HCT116 (cell line): Measurements from ENCODE around the gene RFTN1. TPM values are rescaled to one million over a fixed set of nuclear protein-coding genes. Genes with fewer than 3 reads are reported as not detected.

ENCODE experiments used
- ATAC-seq: fragments of 200-7000 bp; cut with Tn5 transposase; 2 replicates; pipeline ENCODE4 v1.9.1; 2020; ENCODE audit warnings: mild to moderate bottlenecking, moderate library complexity
- BruUV-seq: library from RNA; stranded (reverse); fragments of 400-500 nt; replicated peaks from 2 replicates; lab custom pipeline; 2021; lab: Mats Ljungman, UMichigan
- CTCF ChIA-PET: fragments of 300-600 bp; sonication (Branson Sonifier 250); formaldehyde crosslinking; loops from one replicate; lab custom pipeline; 2021; ENCODE audit warnings: antibody characterized with exemption; lab: Charles Lee
- POLR2A ChIA-PET: fragments of 300-600, 350-600 bp; sonication (Branson Sonifier 250); formaldehyde crosslinking; loops from one replicate; lab custom pipeline; 2021; ENCODE audit warnings: antibody characterized with exemption; lab: Charles Lee
- RAD21 ChIA-PET, 2 experiments: fragments of 300-600 bp; sonication (Branson Sonifier 250); formaldehyde crosslinking; loops; one replicate each; lab custom pipeline; 2023; ENCODE audit warnings: low total read pairs in 2 of 2; ENCODE audit not compliant: uncharacterized antibody in 2 of 2, unreplicated experiment in 2 of 2, low non-redundant PET in 1 of 2; lab: Charles Lee
- DNase-seq: peaks from one replicate; pipeline ENCODE4 v3.0.0-alpha.2; 2010; ENCODE audit warnings: low read depth, low spot score
- H2AFZ ChIP-seq: fragments of 200-600 bp; shearing (Covaris generic), sonication (generic); 2 replicates; pipeline ENCODE4 v1.6.1; 2017; ENCODE audit warnings: low read depth, mixed run types, mixed read lengths, antibody characterized with exemption, low read length; ENCODE audit not compliant: poor library complexity, severe bottlenecking
- H3K27ac ChIP-seq: 2 replicates; pipeline ENCODE4 v1.5.1; 2012; ENCODE audit warnings: low read depth, low read length
- H3K27me3 ChIP-seq: fragments of 200-600 bp; sonication (generic); 2 replicates; pipeline ENCODE4 v1.6.1; 2016; ENCODE audit warnings: mixed run types, low read length, mixed read lengths; ENCODE audit not compliant: insufficient read depth
- H3K36me3 ChIP-seq, 2 experiments: fragments of 200-500 bp in 1 of 2; fragments of 200-600 bp in 1 of 2; sonication (Bioruptor generic) in 1 of 2; sonication (generic) in 1 of 2; 2 replicates each; pipeline versions ENCODE4 v1.5.1 to v1.6.1; 2014 to 2016; ENCODE audit warnings: low read length in 2 of 2, inconsistent platforms in 1 of 2, mixed read lengths in 1 of 2, mixed run types in 1 of 2; ENCODE audit not compliant: insufficient read depth in 2 of 2, control insufficient read depth in 1 of 2
- H3K4me1 ChIP-seq, 2 experiments: fragments of 200-600 bp in 1 of 2; sonication (generic) in 1 of 2; 2 replicates each; pipeline versions ENCODE4 v1.5.1 to v1.6.1; 2012 to 2017; ENCODE audit warnings: low read length in 2 of 2, inconsistent platforms in 1 of 2, mild to moderate bottlenecking in 1 of 2, mixed read lengths in 1 of 2, mixed run types in 1 of 2, moderate library complexity in 1 of 2; ENCODE audit not compliant: insufficient read depth in 2 of 2, control insufficient read depth in 1 of 2
- H3K4me2 ChIP-seq: fragments of 200-600 bp; sonication (generic); 2 replicates; pipeline ENCODE4 v1.6.1; 2017; ENCODE audit warnings: mixed run types, low read length, mixed read lengths
- H3K4me3 ChIP-seq, 2 experiments: fragments of 200-600 bp in 1 of 2; sonication (generic) in 1 of 2; replicated peaks in 1 of 2; 2 replicates each; pipeline ENCODE4 v1.5.1; 2011 to 2016; ENCODE audit warnings: low read length in 2 of 2, control low read depth in 1 of 2, low read depth in 1 of 2, mild to moderate bottlenecking in 1 of 2, mixed read lengths in 1 of 2, mixed run types in 1 of 2
- H3K79me2 ChIP-seq: fragments of 200-600 bp; sonication (generic); 2 replicates; pipeline ENCODE4 v1.6.1; 2017; ENCODE audit warnings: mild to moderate bottlenecking, mixed run types, low read length, moderate library complexity, mixed read lengths; ENCODE audit not compliant: insufficient read depth
- H3K9ac ChIP-seq: fragments of 200-600 bp; sonication (generic); 2 replicates; pipeline ENCODE4 v1.6.1; 2016; ENCODE audit warnings: low read length, mixed read lengths
- H3K9me2 ChIP-seq: fragments of 200-600 bp; sonication (generic), shearing (Covaris generic); 2 replicates; pipeline ENCODE4 v1.6.1; 2017; ENCODE audit warnings: mixed run types, mild to moderate bottlenecking, moderate library complexity; ENCODE audit not compliant: insufficient read depth
- H3K9me3 ChIP-seq, 2 experiments: fragments of 200-500 bp in 1 of 2; fragments of 200-600 bp in 1 of 2; sonication (Bioruptor generic) in 1 of 2; sonication (generic) in 1 of 2; 2 replicates each; pipeline ENCODE4 v1.6.1; 2014 to 2017; ENCODE audit warnings: low read length in 2 of 2, mixed read lengths in 2 of 2, inconsistent platforms in 1 of 2, low read depth in 1 of 2, mild to moderate bottlenecking in 1 of 2, mixed run types in 1 of 2, moderate library complexity in 1 of 2; ENCODE audit not compliant: control insufficient read depth in 1 of 2, insufficient read depth in 1 of 2
- H4K20me1 ChIP-seq: fragments of 200-600 bp; sonication (generic), shearing (Covaris generic); 2 replicates; pipeline ENCODE4 v1.6.1; 2017; ENCODE audit warnings: mixed run types, mild to moderate bottlenecking, moderate library complexity; ENCODE audit not compliant: insufficient read depth
- ATF3 ChIP-seq: IDR thresholded peaks from 2 replicates; pipeline ENCODE4 v1.6.1; 2012
- CBX3 ChIP-seq: IDR thresholded peaks from 2 replicates; pipeline ENCODE4 v1.6.1; 2012; ENCODE audit warnings: low read depth
- CEBPB ChIP-seq: IDR thresholded peaks from 2 replicates; pipeline ENCODE4 v1.6.1; 2012; ENCODE audit warnings: low read depth
- EGR1 ChIP-seq: IDR thresholded peaks from 2 replicates; pipeline ENCODE4 v1.6.1; 2012; ENCODE audit warnings: low read depth
- EZH2 ChIP-seq: fragments of 200-600 bp; sonication (generic); IDR thresholded peaks from 2 replicates; pipeline ENCODE4 v1.6.1; 2017; ENCODE audit warnings: antibody characterized with exemption, mixed run types
- EZH2phosphoT487 ChIP-seq: fragments of 200-600 bp; IDR thresholded peaks from 2 replicates; pipeline ENCODE4 v1.6.1; 2018; ENCODE audit warnings: antibody characterized with exemption, borderline replicate concordance
- FOSL1 ChIP-seq: IDR thresholded peaks from 2 replicates; pipeline ENCODE4 v1.6.1; 2012; ENCODE audit warnings: low read depth
- RAD21 ChIP-seq: IDR thresholded peaks from 2 replicates; pipeline ENCODE4 v1.6.1; 2012; ENCODE audit warnings: low read depth, mild to moderate bottlenecking
- SIN3A ChIP-seq: IDR thresholded peaks from 2 replicates; pipeline ENCODE4 v1.6.1; 2012; ENCODE audit warnings: low read depth
- SP1 ChIP-seq: IDR thresholded peaks from 2 replicates; pipeline ENCODE4 v1.6.1; 2012; ENCODE audit warnings: low read depth
- TCF7L2 ChIP-seq: IDR thresholded peaks from 2 replicates; pipeline ENCODE4 v1.7.0; 2011; ENCODE audit warnings: borderline replicate concordance, inconsistent platforms; ENCODE audit not compliant: insufficient read depth, insufficient read length; ENCODE audit errors: extremely low read depth
- YY1 ChIP-seq: IDR thresholded peaks from 2 replicates; pipeline ENCODE4 v1.6.1; 2011; ENCODE audit warnings: low read length, low read depth, moderate library complexity, mild to moderate bottlenecking; ENCODE audit not compliant: insufficient replicate concordance; ENCODE audit errors: extremely low read depth
- ZFX ChIP-seq: fragments of 450-650 bp; IDR thresholded peaks from 2 replicates; pipeline ENCODE4 v1.6.1; 2017
- ZNF274 ChIP-seq: fragments of 200-500 bp; sonication (Bioruptor generic); IDR thresholded peaks from 2 replicates; pipeline ENCODE4 v1.6.1; 2014; ENCODE audit warnings: mild to moderate bottlenecking, low read depth, low read length, inconsistent platforms
- intact Hi-C: fragments of 100-400 bp; cut with micrococcal nuclease; formaldehyde crosslinking; loops from 2 replicates; pipeline ENCODE4 v1.10.0; 2022
- total RNA-seq: library from RNA; stranded (reverse); gene quantifications from one replicate; pipeline ENCODE4 v1.2.1, GENCODE V29; 2021; ENCODE audit not compliant: unreplicated experiment
- TF ChIP-seq, protein P1 (sequence below): IDR thresholded peaks from 2 replicates; pipeline ENCODE4 v1.6.1; 2012
- TF ChIP-seq, protein P2 (sequence below), 3 experiments: fragments of 200-600 bp in 1 of 3; sonication (generic) in 1 of 3; IDR thresholded peaks in 2 of 3; conservative IDR thresholded peaks in 1 of 3; 2 replicates each; pipeline ENCODE4 v1.5.1; 2012 to 2017; ENCODE audit warnings: low read depth in 2 of 3, low read length in 2 of 3, antibody characterized with exemption in 1 of 3, borderline replicate concordance in 1 of 3, control low read depth in 1 of 3, mild to moderate bottlenecking in 1 of 3, mixed read lengths in 1 of 3, mixed run types in 1 of 3, moderate library complexity in 1 of 3; ENCODE audit not compliant: insufficient read depth in 1 of 3

Gene RFTN1
- total RNA-seq, 1 experiment from 2014 or later: 3.9 TPM

- H3K4me1 ChIP-seq: no peaks in the 10 kb centered on the region
- H3K79me2 ChIP-seq: no peaks in the 10 kb centered on the region
- no peak overlapping the region for H3K4me2 ChIP-seq
- no peaks in the 10 kb centered on the region for H3K36me3 ChIP-seq
- intact Hi-C loops: no loop called here
- ChIA-PET RAD21 (no interaction called here), POLR2A (no interaction called here), CTCF (no interaction called here)
- H3K27ac ChIP-seq: no peak overlapping the region
- H3K27me3 ChIP-seq: no peaks in the 10 kb centered on the region
- H3K9me3 ChIP-seq: no peaks in the 10 kb centered on the region
- H3K4me3 ChIP-seq: no peak overlapping the region
- H3K9me2 ChIP-seq: no peaks in the 10 kb centered on the region
- H4K20me1 ChIP-seq: no peaks in the 10 kb centered on the region
- ATAC-seq: no peak
- no peak overlapping the region for H3K9ac ChIP-seq
- no peak overlapping the region for H2AFZ ChIP-seq
- no peak for TF ChIP-seq CBX3
- TF ChIP-seq, protein P1, sequence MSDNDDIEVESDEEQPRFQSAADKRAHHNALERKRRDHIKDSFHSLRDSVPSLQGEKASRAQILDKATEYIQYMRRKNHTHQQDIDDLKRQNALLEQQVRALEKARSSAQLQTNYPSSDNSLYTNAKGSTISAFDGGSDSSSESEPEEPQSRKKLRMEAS: no peak
- TF ChIP-seq SIN3A: no peak
- no peak for TF ChIP-seq CEBPB
- TF ChIP-seq EZH2: no peak
- TF ChIP-seq EZH2phosphoT487: no peak
- no peak for TF ChIP-seq TCF7L2
- DNase-seq: no peak
- BruUV-seq: no TSS peak
Observed at GRCh38 chr3:16379838-16380237, 133.7 kb downstream of the RFTN1 start.

DNA sequence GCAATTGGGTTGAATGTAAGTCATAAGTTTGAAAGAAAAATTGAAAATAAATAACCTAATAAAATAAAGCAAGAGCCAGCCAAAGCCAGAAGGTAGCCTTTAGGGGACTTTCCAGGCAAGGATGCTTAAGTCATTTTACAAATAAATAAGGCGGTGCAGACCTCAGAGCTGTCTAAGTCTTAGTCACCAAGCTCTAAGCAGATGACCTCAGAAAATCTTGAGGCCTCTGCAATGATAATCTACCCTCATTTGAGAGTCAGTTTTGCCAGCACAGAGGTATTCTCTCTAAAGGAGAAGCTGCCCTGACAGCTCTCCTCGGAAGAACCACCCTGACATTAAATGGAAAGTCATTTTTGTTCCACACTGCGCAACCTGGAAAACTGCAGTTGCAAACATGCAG is 134.6 kb downstream of the RFTN1 start:
- H4K20me1 ChIP-seq: no peaks in the 10 kb centered on the region
- TF ChIP-seq FOSL1 (no peak), EZH2phosphoT487 (no peak), ATF3 (no peak), ZFX (no peak), RAD21 (no peak), CBX3 (no peak), EGR1 (no peak), CEBPB (no peak), YY1 (no peak), ZNF274 (no peak), EZH2 (no peak), SP1 (no peak), TCF7L2 (no peak), SIN3A (no peak)
- TF ChIP-seq, protein P1: no peak
- TF ChIP-seq, protein P2, sequence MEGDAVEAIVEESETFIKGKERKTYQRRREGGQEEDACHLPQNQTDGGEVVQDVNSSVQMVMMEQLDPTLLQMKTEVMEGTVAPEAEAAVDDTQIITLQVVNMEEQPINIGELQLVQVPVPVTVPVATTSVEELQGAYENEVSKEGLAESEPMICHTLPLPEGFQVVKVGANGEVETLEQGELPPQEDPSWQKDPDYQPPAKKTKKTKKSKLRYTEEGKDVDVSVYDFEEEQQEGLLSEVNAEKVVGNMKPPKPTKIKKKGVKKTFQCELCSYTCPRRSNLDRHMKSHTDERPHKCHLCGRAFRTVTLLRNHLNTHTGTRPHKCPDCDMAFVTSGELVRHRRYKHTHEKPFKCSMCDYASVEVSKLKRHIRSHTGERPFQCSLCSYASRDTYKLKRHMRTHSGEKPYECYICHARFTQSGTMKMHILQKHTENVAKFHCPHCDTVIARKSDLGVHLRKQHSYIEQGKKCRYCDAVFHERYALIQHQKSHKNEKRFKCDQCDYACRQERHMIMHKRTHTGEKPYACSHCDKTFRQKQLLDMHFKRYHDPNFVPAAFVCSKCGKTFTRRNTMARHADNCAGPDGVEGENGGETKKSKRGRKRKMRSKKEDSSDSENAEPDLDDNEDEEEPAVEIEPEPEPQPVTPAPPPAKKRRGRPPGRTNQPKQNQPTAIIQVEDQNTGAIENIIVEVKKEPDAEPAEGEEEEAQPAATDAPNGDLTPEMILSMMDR (IDR thresholded peaks at IDR 0.05 in 2 of 3, conservative IDR thresholded peaks at IDR 0.05 in 1 of 3; ENCODE audit: borderline replicate concordance in 1 of 3, insufficient read depth in 1 of 3, low read depth in 2 of 3, low read length in 2 of 3): no peak

More for the DNA sequence above, 134.6 kb downstream of the RFTN1 start:
- no peaks in the 10 kb centered on the region for H3K27me3 ChIP-seq
- no peaks in the 10 kb centered on the region for H3K36me3 ChIP-seq
- no peaks in the 10 kb centered on the region for H3K4me1 ChIP-seq
- H2AFZ ChIP-seq: no peak overlapping the region
- POLR2A ChIA-PET: no interaction called here
- CTCF ChIA-PET: no interaction called here
- RAD21 ChIA-PET: no interaction called here
- intact Hi-C loops: no loop called here
- ATAC-seq: no peak
- H3K4me2 ChIP-seq: no peak overlapping the region
- no peak overlapping the region for H3K9ac ChIP-seq
- H3K27ac ChIP-seq: no peak overlapping the region
- no peaks in the 10 kb centered on the region for H3K9me3 ChIP-seq
- H3K79me2 ChIP-seq: no peaks in the 10 kb centered on the region
- H3K4me3 ChIP-seq: no peak overlapping the region
- no peak for DNase-seq
- no peaks in the 10 kb centered on the region for H3K9me2 ChIP-seq
- BruUV-seq: no TSS peak
